ENCODE measurements around the gene DGKI.
"Not testable (repeated sequence)": the region's sequence is repeated elsewhere in the genome, so short reads cannot be mapped to it uniquely, and the experiment has no call there.

Gene DGKI

DNA sequence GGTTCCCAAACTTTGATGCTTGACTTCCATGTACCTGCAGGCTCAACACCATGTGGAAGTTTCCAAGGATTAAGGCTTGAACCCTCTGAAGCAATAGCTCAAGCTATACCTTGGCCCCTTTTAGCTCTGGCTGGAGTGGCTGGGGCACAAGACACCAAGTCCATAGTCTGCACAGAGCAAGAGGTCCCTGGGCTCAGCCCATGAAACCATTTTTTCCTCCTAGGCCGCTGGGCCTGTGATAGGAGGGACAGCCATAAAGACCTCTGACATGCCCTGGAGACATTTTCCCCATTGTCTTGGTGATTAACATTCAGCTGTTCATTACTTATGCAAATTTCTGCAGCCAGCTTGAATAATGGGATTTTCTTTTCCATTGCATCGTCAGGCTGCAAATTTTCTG, 14.4 kb downstream of the DGKI start:
- H3K27me3 ChIP-seq (ENCODE audit: insufficient read depth, low read length): no peaks in the 10 kb centered on the region

GRCh38 chr7:137831555-137831954, 15.2 kb downstream of the DGKI start:
- not testable (repeated sequence) for H3K9ac ChIP-seq (ENCODE audit: low read length); H3K9me2 ChIP-seq (ENCODE audit: low read depth, low read length); H3K27me3 ChIP-seq (ENCODE audit: insufficient read depth, low read length); H4K20me1 ChIP-seq (ENCODE audit: insufficient read depth, low read length); H3K36me3 ChIP-seq (ENCODE audit: insufficient read depth, low read length); H3K79me2 ChIP-seq (ENCODE audit: insufficient read depth, low read length); H3F3A ChIP-seq (ENCODE audit: insufficient read depth, low read length); H3K4me3 ChIP-seq (ENCODE audit: low read depth, low read length, poor library complexity, severe bottlenecking); H3K27ac ChIP-seq (ENCODE audit: low read depth, low read length, poor library complexity, severe bottlenecking); H2AFZ ChIP-seq (ENCODE audit: low read length); H3K4me1 ChIP-seq (ENCODE audit: insufficient read depth, low read length, severe bottlenecking); H3K4me2 ChIP-seq (ENCODE audit: low read length); H3K9me3 ChIP-seq (ENCODE audit: low read length)

More for the DNA sequence above, 14.4 kb downstream of the DGKI start:
- H3K9ac ChIP-seq (ENCODE audit: low read length): no peak overlapping the region
- no peaks in the 10 kb centered on the region for H3F3A ChIP-seq (ENCODE audit: insufficient read depth, low read length)
- no peaks in the 10 kb centered on the region for H3K9me2 ChIP-seq (ENCODE audit: low read depth, low read length)
- no peak overlapping the region for H3K4me2 ChIP-seq (ENCODE audit: low read length)
- no peaks in the 10 kb centered on the region for H3K4me1 ChIP-seq (ENCODE audit: insufficient read depth, low read length, severe bottlenecking)
- no peaks in the 10 kb centered on the region for H3K79me2 ChIP-seq (ENCODE audit: insufficient read depth, low read length)
- no peaks in the 10 kb centered on the region for H4K20me1 ChIP-seq (ENCODE audit: insufficient read depth, low read length)
- no peak overlapping the region for H3K4me3 ChIP-seq (ENCODE audit: low read depth, low read length, poor library complexity, severe bottlenecking)
- no peak overlapping the region for H2AFZ ChIP-seq (ENCODE audit: low read length)
- peaks cover 3% of the 10 kb centered on the region; the same call in 1 of the 2 replicates for H3K9me3 ChIP-seq (ENCODE audit: low read length)
- no peak overlapping the region for H3K27ac ChIP-seq (ENCODE audit: low read depth, low read length, poor library complexity, severe bottlenecking)
- H3K36me3 ChIP-seq (ENCODE audit: insufficient read depth, low read length): no peaks in the 10 kb centered on the region
- TF ChIP-seq EZH2 (IDR thresholded peaks at IDR 0.05; ENCODE audit: borderline replicate concordance, low read length) (no peak), CTCF (IDR thresholded peaks at IDR 0.05; ENCODE audit: low read length) (no peak)

DNA sequence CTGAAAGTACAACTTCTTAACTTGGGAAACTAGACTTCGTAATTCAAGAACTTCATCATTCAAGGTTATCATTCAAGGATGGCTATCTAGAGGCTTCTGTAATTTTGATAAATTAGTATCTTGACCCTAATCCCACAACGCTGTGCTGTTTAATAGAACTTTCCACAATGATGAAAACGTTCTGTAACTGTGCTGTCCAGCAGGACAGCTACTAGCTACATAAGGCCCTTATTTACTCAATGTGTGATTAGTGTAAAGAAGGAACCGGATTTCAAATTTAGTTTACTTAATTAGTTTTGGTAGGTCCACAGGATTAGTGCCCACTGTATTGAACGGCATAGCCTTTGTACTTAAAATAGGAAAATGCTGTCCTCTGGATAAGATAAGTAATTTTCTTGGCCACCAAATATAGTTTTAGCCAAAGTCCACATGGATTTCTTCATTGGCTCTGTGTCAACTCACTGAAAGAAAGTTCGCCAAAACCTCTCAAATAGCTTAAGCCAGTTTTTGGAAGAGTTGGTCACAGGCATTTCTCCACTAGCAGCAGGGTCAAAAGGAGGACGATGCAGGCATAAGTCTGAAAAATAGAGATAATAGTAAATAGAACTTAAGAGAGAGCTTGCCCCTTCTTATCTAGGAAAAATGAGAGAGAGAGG, 17.3 kb downstream of the DGKI start:
- Histone ChIP-seq H3K4me1 (ENCODE audit: insufficient read depth, low read length, severe bottlenecking) (no peaks in the 10 kb centered on the region), H3K79me2 (ENCODE audit: insufficient read depth, low read length) (no peaks in the 10 kb centered on the region), H3K4me2 (ENCODE audit: low read length) (no peak overlapping the region), H2AFZ (ENCODE audit: low read length) (no peak overlapping the region), H3K27me3 (ENCODE audit: insufficient read depth, low read length) (no peaks in the 10 kb centered on the region; the same call in 1 of the 2 replicates), H3K9me3 (ENCODE audit: low read length) (peaks cover 3% of the 10 kb centered on the region; the same call in 1 of the 2 replicates), H3K9me2 (ENCODE audit: low read depth, low read length) (no peaks in the 10 kb centered on the region), H3K9ac (ENCODE audit: low read length) (no peak overlapping the region), H3K36me3 (ENCODE audit: insufficient read depth, low read length) (no peaks in the 10 kb centered on the region), H3K4me3 (ENCODE audit: low read depth, low read length, poor library complexity, severe bottlenecking) (no peak overlapping the region), H3F3A (ENCODE audit: insufficient read depth, low read length) (no peaks in the 10 kb centered on the region), H3K27ac (ENCODE audit: low read depth, low read length, poor library complexity, severe bottlenecking) (no peak overlapping the region), H4K20me1 (ENCODE audit: insufficient read depth, low read length) (no peaks in the 10 kb centered on the region)
- TF ChIP-seq CTCF (IDR thresholded peaks at IDR 0.05; ENCODE audit: low read length) (no peak), EZH2 (IDR thresholded peaks at IDR 0.05; ENCODE audit: borderline replicate concordance, low read length) (no peak)

DNA sequence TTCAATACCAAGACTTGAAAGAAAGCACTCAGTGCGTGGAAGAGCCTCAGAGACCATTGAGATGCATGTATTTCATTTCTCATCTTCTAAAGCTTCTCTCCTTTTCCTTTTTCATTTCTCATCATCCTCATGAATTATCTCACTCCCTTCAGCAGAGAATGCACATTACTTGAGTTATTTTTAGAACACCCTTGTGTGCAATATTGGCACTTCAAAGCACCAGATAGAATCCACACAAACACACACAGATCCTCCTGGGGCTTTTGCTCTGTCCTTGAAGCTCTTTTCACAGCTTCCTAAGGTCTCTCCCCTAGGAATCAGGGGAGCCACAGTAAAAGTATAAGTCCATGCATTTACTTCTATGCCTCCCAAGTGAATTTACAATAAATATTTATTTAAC, 18.3 kb downstream of the DGKI start:
- no peaks in the 10 kb centered on the region for H3K4me1 ChIP-seq (ENCODE audit: insufficient read depth, low read length, severe bottlenecking)
- no peak overlapping the region for H3K9ac ChIP-seq (ENCODE audit: low read length)
- H3K27me3 ChIP-seq (ENCODE audit: insufficient read depth, low read length): no peaks in the 10 kb centered on the region; the same call in 1 of the 2 replicates
- no peak overlapping the region for H3K4me3 ChIP-seq (ENCODE audit: low read depth, low read length, poor library complexity, severe bottlenecking)
- no peak overlapping the region for H2AFZ ChIP-seq (ENCODE audit: low read length)
- no peaks in the 10 kb centered on the region for H3K79me2 ChIP-seq (ENCODE audit: insufficient read depth, low read length)
- no peaks in the 10 kb centered on the region for H4K20me1 ChIP-seq (ENCODE audit: insufficient read depth, low read length)
- no peak overlapping the region for H3K27ac ChIP-seq (ENCODE audit: low read depth, low read length, poor library complexity, severe bottlenecking)
- H3K36me3 ChIP-seq (ENCODE audit: insufficient read depth, low read length): no peaks in the 10 kb centered on the region
- TF ChIP-seq EZH2 (IDR thresholded peaks at IDR 0.05; ENCODE audit: borderline replicate concordance, low read length) (no peak), CTCF (IDR thresholded peaks at IDR 0.05; ENCODE audit: low read length) (no peak)
- peaks cover under 1% of the 10 kb centered on the region; the same call in 1 of the 2 replicates for H3K9me3 ChIP-seq (ENCODE audit: low read length)
- H3K9me2 ChIP-seq (ENCODE audit: low read depth, low read length): no peaks in the 10 kb centered on the region
- no peaks in the 10 kb centered on the region for H3F3A ChIP-seq (ENCODE audit: insufficient read depth, low read length)
- H3K4me2 ChIP-seq (ENCODE audit: low read length): no peak overlapping the region
